K562 (cell line): Measurements from ENCODE around the gene NDUFAF8. TPM values are rescaled to one million over a fixed set of nuclear protein-coding genes. Genes with fewer than 3 reads are reported as not detected.

Experiments
- ASH1L ChIP-seq: fragments of 450-650 bp; IDR thresholded peaks from 2 replicates; pipeline ENCODE4 v1.6.1; 2018; ENCODE audit warnings: borderline replicate concordance, mild to moderate bottlenecking, low read depth; ENCODE audit not compliant: partially characterized antibody
- BCOR ChIP-seq: fragments of 450-650 bp; IDR thresholded peaks from 2 replicates; pipeline ENCODE4 v1.6.1; 2016
- CBX2 ChIP-seq: fragments of 200-600 bp; sonication (generic); IDR thresholded peaks from one replicate; pipeline ENCODE4 v1.6.1; 2012; ENCODE audit warnings: mild to moderate bottlenecking, low read length, inconsistent platforms; ENCODE audit not compliant: insufficient read depth, poor library complexity, severe bottlenecking
- FOXM1 ChIP-seq, 2 experiments: fragments of 450-650 bp in 1 of 2; sonication (generic) in 1 of 2; formaldehyde crosslinking in 1 of 2; IDR thresholded peaks; 2 replicates each; pipeline versions ENCODE4 v1.6.1 to v1.9.0; 2017 to 2022; ENCODE audit warnings: low read depth in 2 of 2, mild to moderate bottlenecking in 2 of 2, missing genetic modification reagents in 1 of 2, moderate library complexity in 1 of 2
- GABPB2 ChIP-seq: fragments of 250-450 bp; sonication (Bioruptor Pico); conservative IDR thresholded peaks from 2 replicates; pipeline ENCODE4 v1.5.1; 2021; ENCODE audit warnings: mild to moderate bottlenecking
- IFI16 ChIP-seq: fragments of 250-450 bp; sonication (Bioruptor Pico); IDR thresholded peaks from 2 replicates; pipeline ENCODE4 v2.1.2; 2022; ENCODE audit warnings: mild to moderate bottlenecking, inconsistent platforms
- MEF2A ChIP-seq: IDR thresholded peaks from 2 replicates; pipeline ENCODE4 v1.6.1; 2011; ENCODE audit warnings: low read depth, mild to moderate bottlenecking, low read length, moderate library complexity; ENCODE audit not compliant: control insufficient read depth
- NFRKB ChIP-seq: fragments of 450-650 bp; IDR thresholded peaks from 2 replicates; pipeline ENCODE4 v1.6.1; 2016; ENCODE audit warnings: low read depth
- PCBP1 ChIP-seq: fragments of 200-400 bp; formaldehyde crosslinking; IDR thresholded peaks from 2 replicates; pipeline ENCODE4 v1.6.1; 2018; ENCODE audit warnings: mild to moderate bottlenecking, low read depth, low read length; ENCODE audit not compliant: poor library complexity, severe bottlenecking
- RBBP5 ChIP-seq: fragments of 200-600 bp; sonication (generic); IDR thresholded peaks from 2 replicates; pipeline ENCODE4 v1.6.1; 2012; ENCODE audit warnings: borderline replicate concordance, mild to moderate bottlenecking, low read length, control low read depth, inconsistent platforms; ENCODE audit not compliant: insufficient read depth, poor library complexity, severe bottlenecking
- SETDB1 ChIP-seq: IDR thresholded peaks from one replicate; pipeline ENCODE4 v1.6.1; 2012; ENCODE audit warnings: low read length, control low read depth, inconsistent platforms
- U2AF1 ChIP-seq: fragments of 200-400 bp; formaldehyde crosslinking; optimal IDR thresholded peaks from 2 replicates; pipeline ENCODE3; 2017; ENCODE audit warnings: mild to moderate bottlenecking, low read depth, low read length, moderate library complexity
- ZBTB33 ChIP-seq: sonication (generic); formaldehyde crosslinking; IDR thresholded peaks from 2 replicates; pipeline ENCODE4 v1.8.1; 2023; ENCODE audit warnings: mild to moderate bottlenecking, missing genetic modification reagents
- ZNF165 ChIP-seq: fragments of 250-450 bp; sonication (Bioruptor Pico); IDR thresholded peaks from 2 replicates; pipeline ENCODE4 v1.4.0; 2020; ENCODE audit warnings: borderline replicate concordance
- polyA plus RNA-seq, 8 experiments: library from polyadenylated mRNA; depleted of rRNA in 4 of 8; stranded (reverse) in 5 of 8; unstranded in 3 of 8; fragments of >200 nt; fragmentation: Nextera tagmentation in 2 of 8; fragmentation: Illumina TruSeq in 1 of 8; extraction: Ambion mirVana in 2 of 8; extraction: Trizol in 1 of 8; gene quantifications; 2 replicates each; pipeline versions ENCODE4 v1.2.1 to v1.2.3, GENCODE V29; 2011 to 2014; ENCODE audit warnings: inconsistent platforms in 1 of 8, missing spikeins in 1 of 8
- total RNA-seq, 7 experiments: library from RNA; depleted of rRNA in 6 of 7; stranded (reverse); fragments of >200 nt in 6 of 7; fragmentation: Illumina TruSeq in 2 of 7; extraction: Trizol in 2 of 7; gene quantifications; 2 replicates each; pipeline versions ENCODE4 v1.2.1 to v1.2.3, GENCODE V29; 2011 to 2021; ENCODE audit warnings: low replicate concordance in 1 of 7
- TF ChIP-seq, protein P1 (sequence below), 2 experiments: IDR thresholded peaks in 1 of 2; conservative IDR thresholded peaks in 1 of 2; 2 replicates each; pipeline ENCODE4 v1.6.1; 2016; ENCODE audit warnings: low read depth in 2 of 2, mild to moderate bottlenecking in 1 of 2, missing compliant biosample characterization in 1 of 2, missing genetic modification characterization in 1 of 2, moderate library complexity in 1 of 2
- TF ChIP-seq, protein P2 (sequence below): sonication (generic); formaldehyde crosslinking; IDR thresholded peaks from 2 replicates; pipeline ENCODE4 v1.8.0; 2022; ENCODE audit warnings: mild to moderate bottlenecking, missing genetic modification reagents

The NDUFAF8 gene
- total and polyA plus RNA-seq, 9 of the 15 experiments (the other 6 are each of a cell fraction or from before 2014, with no cell fraction given): 13.5 to 144 (median 90.0) TPM

GRCh38 chr17:81193470-81194224 lies 45.5 kb upstream of the NDUFAF8 start (continued):
- TF ChIP-seq, protein P1, sequence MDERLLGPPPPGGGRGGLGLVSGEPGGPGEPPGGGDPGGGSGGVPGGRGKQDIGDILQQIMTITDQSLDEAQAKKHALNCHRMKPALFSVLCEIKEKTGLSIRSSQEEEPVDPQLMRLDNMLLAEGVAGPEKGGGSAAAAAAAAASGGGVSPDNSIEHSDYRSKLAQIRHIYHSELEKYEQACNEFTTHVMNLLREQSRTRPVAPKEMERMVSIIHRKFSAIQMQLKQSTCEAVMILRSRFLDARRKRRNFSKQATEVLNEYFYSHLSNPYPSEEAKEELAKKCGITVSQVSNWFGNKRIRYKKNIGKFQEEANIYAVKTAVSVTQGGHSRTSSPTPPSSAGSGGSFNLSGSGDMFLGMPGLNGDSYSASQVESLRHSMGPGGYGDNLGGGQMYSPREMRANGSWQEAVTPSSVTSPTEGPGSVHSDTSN (CRISPR knock-in tag; IDR thresholded peaks at IDR 0.05; ENCODE audit: low read depth): no peak
- TF ChIP-seq, protein P1 (tag; conservative IDR thresholded peaks at IDR 0.05; ENCODE audit: low read depth): no peak
- TF ChIP-seq BCOR (no peak), IFI16 (no peak), ASH1L (no peak), FOXM1 (IDR thresholded peaks at IDR 0.05; ENCODE audit: low read depth) (no peak), FOXM1 (CRISPR knock-in tag; IDR thresholded peaks at IDR 0.05; ENCODE audit: low read depth) (no peak), MEF2A (no peak), PCBP1 (no peak), CBX2 (no peak), NFRKB (no peak), SETDB1 (no peak), GABPB2 (CRISPR knock-in tag) (no peak), U2AF1 (no peak), RBBP5 (no peak), ZBTB33 (CRISPR knock-in tag) (peak; percentile 94), ZNF165 (CRISPR knock-in tag) (no peak)
- TF ChIP-seq, protein P2, sequence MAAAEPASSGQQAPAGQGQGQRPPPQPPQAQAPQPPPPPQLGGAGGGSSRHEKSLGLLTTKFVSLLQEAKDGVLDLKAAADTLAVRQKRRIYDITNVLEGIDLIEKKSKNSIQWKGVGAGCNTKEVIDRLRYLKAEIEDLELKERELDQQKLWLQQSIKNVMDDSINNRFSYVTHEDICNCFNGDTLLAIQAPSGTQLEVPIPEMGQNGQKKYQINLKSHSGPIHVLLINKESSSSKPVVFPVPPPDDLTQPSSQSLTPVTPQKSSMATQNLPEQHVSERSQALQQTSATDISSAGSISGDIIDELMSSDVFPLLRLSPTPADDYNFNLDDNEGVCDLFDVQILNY (CRISPR knock-in tag): no peak
